ENCODE data around the gene DXO.

Gene DXO

GRCh38 chr6:31948753-31949413, 23.1 kb downstream of the DXO start:
- DNase-seq (ENCODE audit: low read depth): peak; percentile 86
- no peak for TF ChIP-seq CTCF (conservative IDR thresholded peaks at IDR 0.05; ENCODE audit: control insufficient read depth, insufficient read depth, low read depth, low read length)
- H3K4me3 ChIP-seq (ENCODE audit: control insufficient read depth, low read depth, low read length): no peak overlapping the region

- DNase-seq (ENCODE audit: low read depth): no peak
- TF ChIP-seq CTCF (conservative IDR thresholded peaks at IDR 0.05; ENCODE audit: control insufficient read depth, insufficient read depth, low read depth, low read length): no peak
- no peak overlapping the region for H3K4me3 ChIP-seq (ENCODE audit: control insufficient read depth, low read depth, low read length)
Measured at GRCh38 chr6:31948306-31948705, 23.6 kb downstream of the DXO start.

GRCh38 chr6:31947864-31948263, 24.1 kb downstream of the DXO start:
- H3K4me3 ChIP-seq (ENCODE audit: control insufficient read depth, low read depth, low read length): no peak overlapping the region
- TF ChIP-seq CTCF (conservative IDR thresholded peaks at IDR 0.05; ENCODE audit: control insufficient read depth, insufficient read depth, low read depth, low read length): no peak
- DNase-seq (ENCODE audit: low read depth): no peak

- TF ChIP-seq CTCF (conservative IDR thresholded peaks at IDR 0.05; ENCODE audit: control insufficient read depth, insufficient read depth, low read depth, low read length): no peak
- H3K4me3 ChIP-seq (ENCODE audit: control insufficient read depth, low read depth, low read length): no peak overlapping the region
- DNase-seq (ENCODE audit: low read depth): no peak
Measured at GRCh38 chr6:31947070-31947675, 24.8 kb downstream of the DXO start.

- no peak for TF ChIP-seq CTCF (conservative IDR thresholded peaks at IDR 0.05; ENCODE audit: control insufficient read depth, insufficient read depth, low read depth, low read length)
- H3K4me3 ChIP-seq (ENCODE audit: control insufficient read depth, low read depth, low read length): no peak overlapping the region
Measured at GRCh38 chr6:31946370-31946885, 25.5 kb downstream of the DXO start.

GRCh38 chr6:31945507-31946369, 26.2 kb downstream of the DXO start, which contains the start of gene CFB:
CFB (plus strand) TSS chr6:31946095; CDS start chr6:31946222, 127 bp downstream.
- peak within 1 kb of the TSS; percentile 36 for H3K4me3 ChIP-seq (ENCODE audit: control insufficient read depth, low read depth, low read length)
- peak; percentile 88 for DNase-seq (ENCODE audit: low read depth)
- no peak for TF ChIP-seq CTCF (conservative IDR thresholded peaks at IDR 0.05; ENCODE audit: control insufficient read depth, insufficient read depth, low read depth, low read length)

More at GRCh38 chr6:31946370-31946885, 25.5 kb downstream of the DXO start:
- no peak for DNase-seq (ENCODE audit: low read depth)
